Esophagus squamous epithelium (tissue), 4 donors: ENCODE results near the gene ABCE1.

Experiments used
- CTCF ChIP-seq, 6 experiments: fragments of 450-650 bp in 4 of 6; fragments of 200-600 bp in 2 of 6; sonication (generic) in 2 of 6; IDR thresholded peaks; one replicate each; pipeline ENCODE4 v1.5.1; 2016 to 2019; ENCODE audit warnings: antibody characterized with exemption in 6 of 6, mild to moderate bottlenecking in 4 of 6, moderate library complexity in 4 of 6
- POLR2A ChIP-seq, 4 donors: fragments of 450-650 bp; IDR thresholded peaks; one replicate each; pipeline ENCODE4 v1.6.1; 2017; ENCODE audit warnings: antibody characterized with exemption in 4 of 4, mild to moderate bottlenecking in 4 of 4, moderate library complexity in 3 of 4

GRCh38 chr4:145071560-145071959 lies 26.6 kb upstream of the ABCE1 start:
- TF ChIP-seq CTCF (IDR thresholded peaks at IDR 0.05), result no peak
- TF ChIP-seq POLR2A (IDR thresholded peaks at IDR 0.05), result no peak
